Esophagus squamous epithelium (tissue), 5 donors: Measurements from ENCODE around the gene NPPC. TPM values are rescaled to one million over a fixed set of nuclear protein-coding genes. Genes with fewer than 3 reads are reported as not detected.
"Not testable (repeated sequence)": the region's sequence is repeated elsewhere in the genome, so short reads cannot be mapped to it uniquely, and the experiment has no call there.

Experiments
- DNase-seq: peaks from one replicate; lab custom pipeline; 2025; lab: John Stamatoyannopoulos, UW
- H3K27ac ChIP-seq, 4 donors: fragments of 200-600 bp; sonication (generic); one replicate each; pipeline ENCODE4 v1.5.1; 2016 to 2019; ENCODE audit warnings: mild to moderate bottlenecking in 1 of 4
- H3K27me3 ChIP-seq, 4 donors: fragments of 200-600 bp; sonication (generic); 1 replicate in 3 of 4; 2 replicates in 1 of 4; pipeline versions ENCODE4 v1.5.1 to v1.6.0; 2017 to 2021; ENCODE audit warnings: antibody characterized with exemption in 1 of 4
- H3K36me3 ChIP-seq, 3 donors: fragments of 200-600 bp; sonication (generic); one replicate each; pipeline ENCODE4 v1.5.1; 2016 to 2019
- H3K4me1 ChIP-seq, 3 donors: fragments of 200-600 bp; sonication (generic); one replicate each; pipeline ENCODE4 v1.5.1; 2017 to 2019
- H3K4me3 ChIP-seq, 4 donors: fragments of 200-600 bp; sonication (generic); 1 replicate in 3 of 4; 2 replicates in 1 of 4; pipeline ENCODE4 v1.5.1; 2016 to 2019; ENCODE audit warnings: mild to moderate bottlenecking in 2 of 4, moderate library complexity in 1 of 4
- H3K9me3 ChIP-seq, 3 donors: fragments of 200-600 bp; sonication (generic); one replicate each; pipeline ENCODE4 v1.5.1; 2016 to 2019
- CTCF ChIP-seq, 6 experiments: fragments of 450-650 bp in 4 of 6; fragments of 200-600 bp in 2 of 6; sonication (generic) in 2 of 6; IDR thresholded peaks; one replicate each; pipeline ENCODE4 v1.5.1; 2016 to 2019; ENCODE audit warnings: antibody characterized with exemption in 6 of 6, mild to moderate bottlenecking in 4 of 6, moderate library complexity in 4 of 6
- POLR2A ChIP-seq, 4 donors: fragments of 450-650 bp; IDR thresholded peaks; one replicate each; pipeline ENCODE4 v1.6.1; 2017; ENCODE audit warnings: antibody characterized with exemption in 4 of 4, mild to moderate bottlenecking in 4 of 4, moderate library complexity in 3 of 4
- WGBS, 2 donors: methylation state at CpG; one replicate each; pipeline ENCODE4 v1.1.5; 2018; 5-methylcytosine and 5-hydroxymethylcytosine counted together
- intact Hi-C: fragments of 100-400 bp; cut with DNase I; formaldehyde crosslinking; loops from one replicate; pipeline ENCODE4 v1.15.0; 2022
- total RNA-seq, 4 donors: library from RNA; depleted of rRNA; stranded (reverse); fragments of >200 nt; gene quantifications; one replicate each; pipeline ENCODE4 v1.1.0, GENCODE V29; 2016
- donor health status: DM: yes; HTN: yes; CAD: no.

The NPPC gene
- total RNA-seq, 4 donors from 2014 or later, result 0.49 to 11.2 TPM; not detected in 2

DNA sequence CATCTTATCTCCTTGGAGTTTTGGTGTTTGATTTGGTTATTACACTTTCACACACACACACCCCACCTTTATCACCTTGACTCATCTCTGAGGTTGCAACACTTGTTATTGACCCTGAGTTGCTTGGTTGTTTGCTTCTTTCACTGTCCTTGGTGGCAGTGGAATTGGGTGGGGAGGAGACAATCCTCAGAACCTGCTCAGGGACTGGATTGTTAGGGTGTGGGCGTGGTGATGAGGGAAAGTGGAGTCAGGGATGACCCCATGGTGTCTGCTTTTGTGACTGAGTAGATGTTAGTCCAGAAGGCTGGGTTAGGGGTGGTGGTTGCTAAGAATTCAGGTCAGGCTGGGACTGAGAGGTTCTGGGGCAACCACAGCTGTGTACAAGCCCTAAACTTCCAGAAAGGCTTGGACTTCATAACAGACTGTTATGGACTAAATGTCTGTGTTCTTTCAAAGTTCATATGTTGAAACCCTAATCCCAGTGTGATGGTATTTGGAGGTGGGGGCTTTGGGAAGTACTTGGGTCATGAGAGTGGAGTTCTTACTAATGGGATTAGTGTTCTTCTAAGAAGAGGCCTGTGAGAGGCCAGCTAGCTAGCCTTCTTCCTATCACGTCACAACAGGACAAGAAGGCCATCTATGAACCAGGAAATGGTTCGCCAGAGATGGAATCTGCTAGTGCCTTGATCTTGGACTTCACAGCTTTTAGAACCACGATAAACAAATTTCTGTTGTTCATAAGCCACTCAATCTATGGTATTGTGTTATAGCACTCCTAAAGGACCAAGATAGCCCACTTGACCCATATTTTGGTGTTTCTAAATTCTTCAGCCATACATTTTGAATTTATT lies 31.9 kb upstream of the NPPC start:
- no peak overlapping the region for H3K27ac ChIP-seq
- intact Hi-C loops, result no loop called here
- no peaks in the 10 kb centered on the region for H3K36me3 ChIP-seq
- H3K4me3 ChIP-seq, result no peak overlapping the region
- TF ChIP-seq CTCF (IDR thresholded peaks at IDR 0.05), result no peak
- TF ChIP-seq POLR2A (IDR thresholded peaks at IDR 0.05), result no peak
- peaks cover 8 to 20% (median 8%) of the 10 kb centered on the region in 3 donors for H3K4me1 ChIP-seq
- no peaks in the 10 kb centered on the region for H3K9me3 ChIP-seq
- peaks cover 0 to 4% (median 0%) of the 10 kb centered on the region in 4 donors for H3K27me3 ChIP-seq
- DNase-seq, result no peak
- 61 to 90% methylated on average over 4 of the region's 4 CpGs for WGBS, 2 donors

DNA sequence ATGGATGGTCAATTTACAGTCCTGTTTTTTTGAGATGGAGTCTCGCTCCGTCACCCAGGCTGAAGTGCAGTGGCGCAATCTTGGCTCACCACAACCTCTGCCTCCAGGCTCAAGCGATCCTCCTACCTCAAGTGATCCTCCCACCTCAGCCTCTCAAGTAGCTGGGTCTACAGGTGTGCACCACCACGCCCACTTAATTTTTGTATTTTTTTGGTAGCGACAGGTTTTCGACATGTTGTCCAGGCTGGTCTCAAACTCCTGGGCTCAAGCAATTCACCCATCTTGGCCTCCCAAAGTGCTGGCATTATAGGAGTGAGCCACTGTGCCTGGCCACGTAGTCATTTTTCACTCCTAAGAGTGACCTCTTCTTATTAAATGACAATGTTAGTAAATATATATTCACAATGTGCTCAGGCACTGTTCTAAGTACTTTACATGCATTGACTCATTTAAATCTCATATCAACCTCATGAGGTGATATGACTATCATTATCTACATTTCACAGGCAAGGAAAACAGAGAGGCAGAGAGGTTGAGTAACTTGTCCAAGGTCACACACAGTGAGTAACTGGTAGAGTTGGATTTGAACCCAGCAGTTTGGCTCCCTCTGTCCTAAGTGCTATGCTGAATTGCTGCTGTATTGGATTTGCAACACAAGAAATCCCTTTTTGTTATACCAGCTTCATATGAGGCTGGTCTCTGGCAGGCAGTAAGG lies 29.7 kb upstream of the NPPC start:
- no peak overlapping the region for H3K27ac ChIP-seq

GRCh38 chr2:231951452-231952035 lies 25.3 kb upstream of the NPPC start:
- no peaks in the 10 kb centered on the region for H3K4me1 ChIP-seq
- no peak for TF ChIP-seq POLR2A (IDR thresholded peaks at IDR 0.05)
- no peak for TF ChIP-seq CTCF (IDR thresholded peaks at IDR 0.05)
- H3K36me3 ChIP-seq, result no peaks in the 10 kb centered on the region
- peaks cover 0 to 4% (median 0%) of the 10 kb centered on the region in 3 donors for H3K9me3 ChIP-seq
- no peak overlapping the region for H3K4me3 ChIP-seq
- no peak overlapping the region for H3K27ac ChIP-seq
- DNase-seq, result no peak
- intact Hi-C loops, result no loop called here
- 63 to 98% methylated on average over 2 of the region's 2 CpGs for WGBS, 2 donors
- peaks cover 0 to 4% (median 0%) of the 10 kb centered on the region in 4 donors for H3K27me3 ChIP-seq

More for the DNA sequence above, 29.7 kb upstream of the NPPC start:
- Histone ChIP-seq H3K36me3 (no peaks in the 10 kb centered on the region), H3K4me1 (peaks cover 3 to 5% (median 3%) of the 10 kb centered on the region in 3 donors), H3K4me3 (no peak overlapping the region), H3K9me3 (peaks cover 0 to 4% (median 0%) of the 10 kb centered on the region in 3 donors), H3K27me3 (peaks cover 0 to 4% (median 0%) of the 10 kb centered on the region in 4 donors)
- TF ChIP-seq POLR2A (IDR thresholded peaks at IDR 0.05) (no peak), CTCF (IDR thresholded peaks at IDR 0.05) (no peak)
- 89 to 95% methylated on average over 8 of the region's 8 CpGs for WGBS, 2 donors
- DNase-seq, result no peak
- intact Hi-C loops, result no loop called here

GRCh38 chr2:231947694-231948093 lies 21.5 kb upstream of the NPPC start:
- Histone ChIP-seq H3K36me3 (no peaks in the 10 kb centered on the region), H3K27ac (no peak overlapping the region), H3K9me3 (peaks cover 0 to 4% (median 0%) of the 10 kb centered on the region in 3 donors), H3K27me3 (no peaks in the 10 kb centered on the region), H3K4me1 (no peaks in the 10 kb centered on the region), H3K4me3 (no peak overlapping the region)
- TF ChIP-seq CTCF (IDR thresholded peaks at IDR 0.05) (no peak), POLR2A (IDR thresholded peaks at IDR 0.05) (no peak)
- intact Hi-C loops, result no loop called here
- no peak for DNase-seq
- 87 to 91% methylated on average over 6 to 7 of the region's 7 CpGs for WGBS, 2 donors

DNA sequence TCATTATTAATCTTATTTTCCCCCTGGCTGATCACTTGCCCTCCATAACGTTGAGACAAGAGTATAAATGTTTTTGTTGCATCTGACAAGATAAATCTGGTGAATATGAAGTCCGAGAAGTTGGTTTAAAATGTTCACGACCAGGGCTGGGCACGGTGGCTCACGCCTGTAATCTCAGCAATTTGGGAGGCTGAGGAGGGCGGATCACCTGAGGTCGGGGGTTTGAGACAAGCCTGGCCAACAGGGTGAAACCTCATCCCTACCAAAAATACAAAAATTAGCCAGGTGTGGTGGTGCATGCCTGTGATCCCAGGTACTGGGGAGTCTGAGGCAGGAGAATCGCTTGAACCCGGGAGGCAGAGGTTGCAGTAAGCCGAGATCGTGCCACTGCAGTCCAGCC lies 20.9 kb upstream of the NPPC start:
- H3K27me3 ChIP-seq, DNase-seq, H3K27ac ChIP-seq, H3K4me3 ChIP-seq, intact Hi-C loops, H3K9me3 ChIP-seq, H3K36me3 ChIP-seq, H3K4me1 ChIP-seq: not testable (repeated sequence)
- WGBS, 2 donors, result 70 to 84% methylated on average over 9 to 11 of the region's 11 CpGs
